NCI-H345 treated with DMSO at 0.1 percent for 48 hours (cell line): ENCODE measurements around the gene CEP57L1.
"Not testable (repeated sequence)": the region's sequence is repeated elsewhere in the genome, so short reads cannot be mapped to it uniquely, and the experiment has no call there.

Source experiments
- DNase-seq: peaks from one replicate; lab custom pipeline; 2025; ENCODE audit not compliant: unreplicated experiment; lab: John Stamatoyannopoulos, UW

CEP57L1 gene

DNA sequence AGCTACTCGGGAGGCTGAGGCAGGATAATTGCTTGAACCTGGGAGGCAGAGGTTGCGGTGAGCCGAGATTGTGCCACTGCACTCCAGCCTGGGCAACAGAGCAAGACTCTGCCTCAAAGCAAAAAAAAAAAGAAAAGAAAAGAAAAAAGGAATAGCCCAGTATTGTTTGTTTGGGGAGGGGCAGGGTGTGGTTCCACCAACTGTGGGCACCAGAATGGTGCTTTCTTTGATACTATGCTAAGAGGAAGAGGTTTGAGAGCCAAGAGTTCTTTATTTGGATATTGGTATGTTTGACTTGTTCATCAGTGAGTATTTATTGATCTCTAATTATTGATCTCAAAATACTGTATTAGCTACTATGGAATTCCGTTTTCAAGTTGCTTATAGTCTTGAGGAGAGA is 72.3 kb downstream of the CEP57L1 start:
- DNase-seq: no peak

GRCh38 chr6:109170333-109170732 is 75.0 kb downstream of the CEP57L1 start:
- DNase-seq: no peak

DNA sequence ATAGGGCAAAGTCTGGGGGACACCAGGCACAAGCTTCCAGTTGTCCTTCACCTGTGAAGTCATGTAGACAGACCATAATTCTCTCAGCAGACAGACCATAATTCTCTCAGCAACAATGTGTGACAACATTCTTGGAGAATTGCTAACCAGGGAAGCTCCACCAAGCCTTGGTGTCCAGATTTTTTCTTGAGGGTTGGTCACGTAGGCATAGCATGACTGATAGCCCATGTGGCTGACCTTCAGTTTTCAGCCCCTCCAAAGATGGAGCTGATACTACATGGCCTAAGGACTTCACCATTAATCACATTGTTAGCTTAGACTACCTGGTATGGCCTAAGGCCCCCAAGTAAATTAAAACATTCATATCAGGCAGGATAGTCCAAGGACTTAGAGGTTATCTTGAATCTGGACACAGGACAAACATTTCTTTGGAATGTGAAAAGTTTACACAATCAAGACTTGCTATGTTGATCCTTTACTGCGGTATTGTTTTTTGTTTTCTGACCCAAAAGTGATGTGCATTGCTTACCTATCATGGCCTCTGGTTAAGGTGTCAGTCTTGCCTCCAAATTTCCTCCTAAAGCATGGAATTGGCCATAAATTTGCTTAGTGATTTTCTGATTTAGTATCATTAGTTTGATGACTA is 76.9 kb downstream of the CEP57L1 start:
- no peak for DNase-seq

DNA sequence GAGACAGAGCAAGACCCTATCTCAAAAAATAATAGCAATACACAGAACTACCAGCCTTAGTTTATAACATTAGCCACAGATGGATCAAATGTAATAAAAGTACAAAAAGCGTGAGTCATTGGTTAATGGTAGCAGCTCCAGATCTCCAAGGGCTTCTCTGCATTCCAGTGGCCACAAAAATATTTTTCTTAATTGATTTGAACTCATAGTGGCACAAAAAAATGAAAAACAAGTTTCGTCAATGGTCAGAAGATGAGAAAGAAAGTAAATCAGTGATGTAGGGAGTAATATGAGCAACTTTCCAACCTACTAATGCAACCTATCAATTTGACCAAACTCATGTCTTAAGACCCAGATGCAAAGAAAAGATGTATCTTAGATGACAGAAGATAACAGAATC is 79.6 kb downstream of the CEP57L1 start:
- no peak for DNase-seq

GRCh38 chr6:109178921-109179320 is 83.6 kb downstream of the CEP57L1 start:
- DNase-seq: no peak

GRCh38 chr6:109179507-109179906 is 84.2 kb downstream of the CEP57L1 start:
- DNase-seq: no peak

GRCh38 chr6:109182578-109182977 is 87.3 kb downstream of the CEP57L1 start:
- DNase-seq: no peak

- DNase-seq: no peak
These were observed 87.9 kb downstream of the CEP57L1 start for GRCh38 chr6:109183109-109183650.

DNA sequence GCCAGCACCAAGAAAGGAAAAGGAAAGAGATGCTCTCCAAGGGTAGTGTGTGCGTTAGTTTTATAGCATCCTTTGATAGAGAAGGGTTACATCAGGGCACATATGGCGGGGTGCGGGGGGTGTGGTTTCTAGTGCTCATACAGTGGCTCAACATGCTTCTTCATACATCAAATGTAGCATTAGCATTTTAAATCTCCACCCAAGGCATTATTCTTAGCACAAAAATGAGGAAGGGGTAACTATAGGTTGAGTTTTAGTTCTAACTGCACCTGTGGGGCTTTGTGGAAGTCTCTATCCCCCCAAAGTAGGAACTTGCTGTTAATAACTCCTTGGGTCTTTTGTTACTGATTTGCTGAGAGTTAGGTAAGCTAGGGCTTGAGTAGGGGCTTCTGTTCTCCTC is 89.3 kb downstream of the CEP57L1 start:
- no peak for DNase-seq

- no peak for DNase-seq
These were observed 90.7 kb downstream of the CEP57L1 start for GRCh38 chr6:109186012-109186411.

GRCh38 chr6:109187399-109188114 is 92.2 kb downstream of the CEP57L1 start:
- peak; percentile 67 for DNase-seq

GRCh38 chr6:109188115-109188411 is 92.8 kb downstream of the CEP57L1 start:
- DNase-seq: no peak

DNA sequence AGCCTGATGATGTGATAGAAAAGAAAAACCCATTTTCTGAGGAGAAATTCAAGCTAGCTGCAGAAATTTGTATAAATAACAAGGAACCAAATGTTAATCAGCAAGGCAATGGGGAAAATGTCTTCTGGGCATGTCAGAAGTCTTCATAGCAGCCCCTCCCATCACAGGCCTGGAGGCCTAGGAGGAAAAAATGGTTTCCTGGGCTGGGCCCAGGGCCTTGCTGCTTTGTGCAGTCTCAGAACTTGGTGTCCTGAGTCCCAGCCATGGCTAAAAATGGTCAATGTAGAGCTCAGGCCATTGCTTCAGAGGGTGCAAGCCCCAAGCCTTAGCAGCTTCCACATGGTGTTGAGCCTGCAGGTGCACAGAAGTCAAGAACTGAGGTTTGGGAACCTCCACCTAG is 96.1 kb downstream of the CEP57L1 start:
- DNase-seq: not testable (repeated sequence)

GRCh38 chr6:109192865-109193264 is 97.6 kb downstream of the CEP57L1 start:
- no peak for DNase-seq

GRCh38 chr6:109194880-109195279 is 99.6 kb downstream of the CEP57L1 start:
- DNase-seq: no peak

DNA sequence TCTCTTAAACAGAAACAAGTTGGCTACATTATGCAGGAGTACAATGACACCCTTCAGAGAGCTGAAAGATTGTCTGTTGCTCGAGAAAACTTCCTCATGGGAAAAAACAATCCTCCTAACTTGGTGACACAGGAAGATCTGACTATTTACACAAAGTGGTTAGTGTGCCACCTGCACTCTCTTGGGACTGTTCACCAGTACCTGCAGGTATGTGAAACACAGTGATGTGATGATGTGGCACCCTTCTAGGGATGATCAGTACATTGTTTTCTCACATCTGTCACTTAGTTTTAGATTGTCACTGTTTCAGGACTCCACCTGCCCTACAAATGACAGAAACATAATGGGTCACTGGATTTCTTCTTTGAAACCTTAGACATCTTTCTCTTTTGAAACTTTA is 101.8 kb downstream of the CEP57L1 start:
- DNase-seq: no peak

DNA sequence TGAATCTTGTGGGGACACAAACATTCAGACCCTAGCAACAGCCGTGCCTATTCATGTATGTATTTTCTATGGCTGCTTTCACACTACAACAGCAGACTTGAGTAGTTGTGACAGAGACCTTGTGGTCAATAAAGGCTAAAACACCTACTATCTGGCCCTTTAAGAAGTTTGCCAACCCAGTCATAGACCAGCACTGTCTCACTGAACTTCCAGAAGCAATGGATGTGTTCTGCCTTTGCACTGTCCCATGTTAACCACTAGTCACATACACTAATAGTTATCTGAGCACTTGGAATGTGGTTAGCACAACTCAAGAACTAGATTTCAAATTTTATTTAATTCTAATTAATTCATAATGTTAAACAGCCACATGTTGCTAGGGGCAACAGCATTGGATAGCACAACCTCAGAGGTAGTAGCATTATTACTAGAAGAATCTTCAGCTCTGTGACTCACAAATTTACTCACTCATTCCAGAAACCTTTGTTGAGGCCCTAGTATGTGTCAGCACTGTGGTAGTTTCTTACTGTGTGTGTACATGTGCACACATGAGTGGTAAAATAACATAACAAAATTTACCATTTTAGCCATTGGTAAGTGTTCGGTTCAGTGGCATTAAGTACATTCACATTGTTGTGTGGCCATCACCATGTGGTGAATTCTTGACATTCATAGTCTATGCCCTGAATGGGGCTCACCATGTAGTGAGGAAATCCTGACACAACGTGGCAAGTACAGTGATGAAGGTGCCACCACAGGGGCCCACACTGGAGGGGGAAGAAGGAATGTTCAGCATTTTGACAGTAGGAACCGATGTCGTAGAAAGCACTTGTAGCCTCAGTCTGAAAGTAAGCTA is 107.3 kb downstream of the CEP57L1 start:
- no peak for DNase-seq

- no peak for DNase-seq
These were observed 109.2 kb downstream of the CEP57L1 start for GRCh38 chr6:109204511-109204910.

DNA sequence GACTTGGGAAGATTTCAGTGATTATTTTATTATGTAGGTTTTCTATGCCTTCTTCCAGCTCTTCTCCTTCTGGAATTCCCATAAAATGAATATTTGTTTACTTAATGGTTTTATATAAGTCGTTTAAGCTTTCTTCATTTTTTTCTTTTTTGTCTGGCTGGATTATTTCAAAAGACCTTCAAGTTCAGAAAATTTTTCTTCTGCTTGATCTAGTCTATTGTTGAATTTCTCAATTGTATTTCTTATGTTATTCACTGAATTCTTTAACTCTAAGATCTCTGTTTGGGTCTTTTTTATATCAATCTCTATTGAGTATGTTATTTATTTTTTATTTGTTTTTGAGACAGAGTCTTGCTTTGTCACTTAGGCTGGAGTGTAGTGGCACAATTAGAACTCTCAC is 117.4 kb downstream of the CEP57L1 start:
- no peak for DNase-seq
